Liver (tissue), 9 donors: ENCODE results near the gene PLCB1. TPM values are rescaled to one million over a fixed set of nuclear protein-coding genes. Genes with fewer than 3 reads are reported as not detected.

Source experiments
- DNase-seq: peaks from one replicate; pipeline ENCODE4 v3.0.0-alpha.2; 2017; ENCODE audit warnings: low spot score
- H3K27ac ChIP-seq, 2 donors: one replicate each; pipeline ENCODE4 v1.7.0; 2013; ENCODE audit warnings: inconsistent platforms in 2 of 2, low read length in 2 of 2, control low read depth in 1 of 2, low read depth in 1 of 2, mild to moderate bottlenecking in 1 of 2
- H3K27me3 ChIP-seq, 4 donors: one replicate each; pipeline versions ENCODE4 v1.6.1 to v1.7.0; 2013; ENCODE audit warnings: low read length in 3 of 4, inconsistent platforms in 1 of 4, mild to moderate bottlenecking in 1 of 4, moderate library complexity in 1 of 4; ENCODE audit not compliant: control insufficient read depth in 4 of 4, insufficient read depth in 4 of 4
- H3K36me3 ChIP-seq, 4 donors: one replicate each; pipeline versions ENCODE4 v1.6.1 to v1.7.0; 2013; ENCODE audit warnings: low read length in 3 of 4, mild to moderate bottlenecking in 3 of 4, low read depth in 1 of 4, moderate library complexity in 1 of 4; ENCODE audit not compliant: control insufficient read depth in 4 of 4, insufficient read depth in 3 of 4
- H3K4me1 ChIP-seq, 4 donors: one replicate each; pipeline versions ENCODE4 v1.6.1 to v1.7.0; 2013; ENCODE audit warnings: low read length in 3 of 4, mild to moderate bottlenecking in 3 of 4, moderate library complexity in 1 of 4; ENCODE audit not compliant: control insufficient read depth in 4 of 4, insufficient read depth in 4 of 4
- H3K4me3 ChIP-seq, 3 donors: one replicate each; pipeline versions ENCODE4 v1.6.1 to v1.7.0; 2013; ENCODE audit warnings: low read length in 3 of 3, control low read depth in 1 of 3, low read depth in 1 of 3, mild to moderate bottlenecking in 1 of 3
- H3K9ac ChIP-seq, 2 donors: one replicate each; pipeline ENCODE4 v1.7.0; 2013; ENCODE audit warnings: low read length in 2 of 2, mild to moderate bottlenecking in 2 of 2, moderate library complexity in 2 of 2, control low read depth in 1 of 2, low read depth in 1 of 2
- H3K9me3 ChIP-seq, 4 donors: one replicate each; pipeline versions ENCODE4 v1.6.1 to v1.7.0; 2013; ENCODE audit warnings: low read length in 3 of 4; ENCODE audit not compliant: control insufficient read depth in 4 of 4
- ATF3 ChIP-seq: IDR thresholded peaks from 2 replicates; pipeline ENCODE4 v1.6.1; 2016; ENCODE audit warnings: antibody characterized with exemption
- CTCF ChIP-seq: fragments of 150-350 bp; IDR thresholded peaks from 2 replicates; pipeline ENCODE4 v1.5.1; 2017; ENCODE audit warnings: improper control_type of control experiment, low read depth, low read length; ENCODE audit not compliant: missing input control
- EGR1 ChIP-seq, 2 donors: IDR thresholded peaks; 2 replicates each; pipeline ENCODE4 v1.6.1; 2016 to 2018; ENCODE audit warnings: antibody characterized with exemption in 2 of 2, low read depth in 2 of 2
- FOXA1 ChIP-seq: IDR thresholded peaks from 2 replicates; pipeline ENCODE4 v1.6.1; 2016; ENCODE audit warnings: antibody characterized with exemption
- FOXA2 ChIP-seq: IDR thresholded peaks from 2 replicates; pipeline ENCODE4 v1.6.1; 2016; ENCODE audit warnings: antibody characterized with exemption
- HNF4A ChIP-seq, 2 donors: conservative IDR thresholded peaks; 2 replicates each; pipeline ENCODE4 v1.6.1; 2016; ENCODE audit warnings: antibody characterized with exemption in 2 of 2, mild to moderate bottlenecking in 2 of 2
- HNF4G ChIP-seq: IDR thresholded peaks from 2 replicates; pipeline ENCODE4 v1.6.1; 2016; ENCODE audit warnings: antibody characterized with exemption
- JUND ChIP-seq, 2 donors: IDR thresholded peaks; 2 replicates each; pipeline ENCODE4 v1.6.1; 2016; ENCODE audit warnings: antibody characterized with exemption in 2 of 2
- NR2F2 ChIP-seq: IDR thresholded peaks from 2 replicates; pipeline ENCODE4 v1.6.1; 2016; ENCODE audit warnings: antibody characterized with exemption
- SP1 ChIP-seq: IDR thresholded peaks from 2 replicates; pipeline ENCODE4 v1.6.1; 2018; ENCODE audit warnings: antibody characterized with exemption, mild to moderate bottlenecking
- TAF1 ChIP-seq: conservative IDR thresholded peaks from 2 replicates; pipeline ENCODE4 v1.6.1; 2016; ENCODE audit warnings: antibody characterized with exemption, mild to moderate bottlenecking
- YY1 ChIP-seq: IDR thresholded peaks from 2 replicates; pipeline ENCODE4 v1.6.1; 2016; ENCODE audit warnings: antibody characterized with exemption, mild to moderate bottlenecking
- WGBS: extraction: QIAGEN DNeasy Blood & Tissue Kit; methylation state at CpG from one replicate; pipeline ENCODE4 v1.1.7; 2013; 5-methylcytosine and 5-hydroxymethylcytosine counted together
- polyA plus RNA-seq, 2 donors: library from polyadenylated mRNA; stranded (reverse) in 1 of 2; unstranded in 1 of 2; fragments of 200-250 nt in 1 of 2; fragments of >200 nt in 1 of 2; fragmentation: Nextera tagmentation in 1 of 2; extraction: Ambion mirVana in 1 of 2; gene quantifications; one replicate each; pipeline versions ENCODE4 v1.2.1 to v1.2.3, GENCODE V29; 2013 to 2015
- total RNA-seq, 2 donors: library from RNA; depleted of rRNA; stranded (reverse); fragments of >200 nt; gene quantifications; one replicate each; pipeline ENCODE4 v1.2.3, GENCODE V29; 2014
- TF ChIP-seq, protein P1 (sequence below): IDR thresholded peaks from 2 replicates; pipeline ENCODE4 v1.6.1; 2016; ENCODE audit warnings: antibody characterized with exemption
- TF ChIP-seq, protein P2 (sequence below): IDR thresholded peaks from 2 replicates; pipeline ENCODE4 v1.6.1; 2016; ENCODE audit warnings: antibody characterized with exemption, mild to moderate bottlenecking
- TF ChIP-seq, protein P3 (sequence below): IDR thresholded peaks from 2 replicates; pipeline ENCODE4 v1.6.1; 2016; ENCODE audit warnings: antibody characterized with exemption
- donor health status: healthy.
- donor health status: healthy.
- donor health status: healthy.
- donor health status: healthy.
- donor health status: healthy.

PLCB1 gene
- total and polyA plus RNA-seq, 4 donors = 3.7 to 13.5 (median 5.9) TPM

- 90% methylated on average over 2 of the region's 2 CpGs for WGBS
These were observed 237.2 kb downstream of the PLCB1 start for GRCh38 chr20:8369311-8369710.

DNA sequence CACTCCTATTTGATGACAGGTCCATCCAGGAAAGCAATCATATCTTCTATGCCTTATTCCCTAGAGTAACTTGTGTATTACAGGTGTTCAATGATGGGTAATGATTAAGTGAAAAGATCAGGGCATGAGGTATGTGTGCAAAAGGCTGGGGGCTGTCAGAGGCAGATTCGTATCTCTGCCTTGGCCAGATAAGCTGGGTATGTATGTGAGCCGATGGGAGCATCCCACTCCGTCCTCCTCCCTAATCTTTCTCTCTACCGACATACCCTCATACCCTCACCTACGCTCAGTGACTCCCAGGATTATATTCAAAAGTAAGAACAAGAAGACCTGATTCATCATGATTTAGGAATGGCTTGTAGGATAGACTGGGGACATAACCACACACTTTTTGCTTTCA, 238.7 kb downstream of the PLCB1 start:
- Histone ChIP-seq H3K27me3 (peaks cover 0 to 3% (median 0%) of the 10 kb centered on the region in 4 donors), H3K27ac (no peak overlapping the region), H3K9me3 (no peaks in the 10 kb centered on the region), H3K4me3 (no peak overlapping the region), H3K4me1 (no peaks in the 10 kb centered on the region), H3K36me3 (no peaks in the 10 kb centered on the region), H3K9ac (no peak overlapping the region)
- 92% methylated on average over 5 of the region's 5 CpGs for WGBS
- DNase-seq = no peak
- TF ChIP-seq, protein P1, sequence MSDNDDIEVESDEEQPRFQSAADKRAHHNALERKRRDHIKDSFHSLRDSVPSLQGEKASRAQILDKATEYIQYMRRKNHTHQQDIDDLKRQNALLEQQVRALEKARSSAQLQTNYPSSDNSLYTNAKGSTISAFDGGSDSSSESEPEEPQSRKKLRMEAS = no peak
- TF ChIP-seq EGR1 (IDR thresholded peaks at IDR 0.05; ENCODE audit: low read depth in 2 of 2) (no peak), FOXA1 (no peak), HNF4A (conservative IDR thresholded peaks at IDR 0.05) (no peak), NR2F2 (no peak), CTCF (no peak), SP1 (no peak), HNF4G (no peak)

More at GRCh38 chr20:8369311-8369710, 237.2 kb downstream of the PLCB1 start:
- H3K9ac ChIP-seq = no peak overlapping the region
- no peak for DNase-seq
- no peak overlapping the region for H3K4me3 ChIP-seq
- H3K36me3 ChIP-seq = no peaks in the 10 kb centered on the region
- no peak overlapping the region for H3K27ac ChIP-seq
- H3K27me3 ChIP-seq = peaks cover 0 to 3% (median 0%) of the 10 kb centered on the region in 4 donors
- TF ChIP-seq, protein P2, sequence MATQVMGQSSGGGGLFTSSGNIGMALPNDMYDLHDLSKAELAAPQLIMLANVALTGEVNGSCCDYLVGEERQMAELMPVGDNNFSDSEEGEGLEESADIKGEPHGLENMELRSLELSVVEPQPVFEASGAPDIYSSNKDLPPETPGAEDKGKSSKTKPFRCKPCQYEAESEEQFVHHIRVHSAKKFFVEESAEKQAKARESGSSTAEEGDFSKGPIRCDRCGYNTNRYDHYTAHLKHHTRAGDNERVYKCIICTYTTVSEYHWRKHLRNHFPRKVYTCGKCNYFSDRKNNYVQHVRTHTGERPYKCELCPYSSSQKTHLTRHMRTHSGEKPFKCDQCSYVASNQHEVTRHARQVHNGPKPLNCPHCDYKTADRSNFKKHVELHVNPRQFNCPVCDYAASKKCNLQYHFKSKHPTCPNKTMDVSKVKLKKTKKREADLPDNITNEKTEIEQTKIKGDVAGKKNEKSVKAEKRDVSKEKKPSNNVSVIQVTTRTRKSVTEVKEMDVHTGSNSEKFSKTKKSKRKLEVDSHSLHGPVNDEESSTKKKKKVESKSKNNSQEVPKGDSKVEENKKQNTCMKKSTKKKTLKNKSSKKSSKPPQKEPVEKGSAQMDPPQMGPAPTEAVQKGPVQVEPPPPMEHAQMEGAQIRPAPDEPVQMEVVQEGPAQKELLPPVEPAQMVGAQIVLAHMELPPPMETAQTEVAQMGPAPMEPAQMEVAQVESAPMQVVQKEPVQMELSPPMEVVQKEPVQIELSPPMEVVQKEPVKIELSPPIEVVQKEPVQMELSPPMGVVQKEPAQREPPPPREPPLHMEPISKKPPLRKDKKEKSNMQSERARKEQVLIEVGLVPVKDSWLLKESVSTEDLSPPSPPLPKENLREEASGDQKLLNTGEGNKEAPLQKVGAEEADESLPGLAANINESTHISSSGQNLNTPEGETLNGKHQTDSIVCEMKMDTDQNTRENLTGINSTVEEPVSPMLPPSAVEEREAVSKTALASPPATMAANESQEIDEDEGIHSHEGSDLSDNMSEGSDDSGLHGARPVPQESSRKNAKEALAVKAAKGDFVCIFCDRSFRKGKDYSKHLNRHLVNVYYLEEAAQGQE = no peak
- TF ChIP-seq NR2F2 (no peak), FOXA1 (no peak)
- no peaks in the 10 kb centered on the region for H3K4me1 ChIP-seq
- H3K9me3 ChIP-seq = no peaks in the 10 kb centered on the region

DNA sequence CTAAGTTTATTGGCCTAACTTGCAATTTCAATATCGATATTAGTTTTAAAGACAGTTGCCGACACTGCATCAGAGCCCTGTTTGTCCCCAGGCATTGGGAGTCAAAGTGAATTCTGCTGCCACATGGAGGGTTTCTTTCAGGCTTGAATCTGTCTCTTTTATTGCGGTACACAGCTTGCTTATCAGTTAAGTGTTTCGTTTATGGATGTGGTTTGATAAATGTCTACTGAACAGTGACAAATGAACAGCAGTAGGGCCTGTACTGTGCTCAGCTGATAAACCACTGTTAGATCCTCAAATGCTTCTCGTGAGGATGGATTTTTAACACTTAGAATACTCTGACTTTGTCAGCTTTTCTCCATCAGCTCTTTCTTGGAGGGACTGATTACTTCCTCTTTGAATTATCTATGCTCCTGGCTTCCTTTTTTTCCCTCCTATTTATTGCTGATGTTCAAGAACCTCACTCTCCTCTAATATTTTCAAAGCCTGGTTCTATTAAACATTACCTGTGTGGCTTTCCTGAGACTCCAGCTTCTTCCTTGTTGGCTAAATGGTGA, 240.8 kb downstream of the PLCB1 start:
- Histone ChIP-seq H3K36me3 (no peaks in the 10 kb centered on the region), H3K9me3 (no peaks in the 10 kb centered on the region), H3K9ac (no peak overlapping the region), H3K4me3 (no peak overlapping the region), H3K27ac (no peak overlapping the region), H3K27me3 (peaks cover 0 to 3% (median 0%) of the 10 kb centered on the region in 4 donors), H3K4me1 (no peaks in the 10 kb centered on the region)
- no peak for DNase-seq
- TF ChIP-seq SP1 = no peak
- TF ChIP-seq, protein P2 = no peak
- TF ChIP-seq JUND (IDR thresholded peaks at IDR 0.05) = no peak
- no peak for TF ChIP-seq FOXA2
- TF ChIP-seq, protein P1 = no peak
- TF ChIP-seq, protein P3, sequence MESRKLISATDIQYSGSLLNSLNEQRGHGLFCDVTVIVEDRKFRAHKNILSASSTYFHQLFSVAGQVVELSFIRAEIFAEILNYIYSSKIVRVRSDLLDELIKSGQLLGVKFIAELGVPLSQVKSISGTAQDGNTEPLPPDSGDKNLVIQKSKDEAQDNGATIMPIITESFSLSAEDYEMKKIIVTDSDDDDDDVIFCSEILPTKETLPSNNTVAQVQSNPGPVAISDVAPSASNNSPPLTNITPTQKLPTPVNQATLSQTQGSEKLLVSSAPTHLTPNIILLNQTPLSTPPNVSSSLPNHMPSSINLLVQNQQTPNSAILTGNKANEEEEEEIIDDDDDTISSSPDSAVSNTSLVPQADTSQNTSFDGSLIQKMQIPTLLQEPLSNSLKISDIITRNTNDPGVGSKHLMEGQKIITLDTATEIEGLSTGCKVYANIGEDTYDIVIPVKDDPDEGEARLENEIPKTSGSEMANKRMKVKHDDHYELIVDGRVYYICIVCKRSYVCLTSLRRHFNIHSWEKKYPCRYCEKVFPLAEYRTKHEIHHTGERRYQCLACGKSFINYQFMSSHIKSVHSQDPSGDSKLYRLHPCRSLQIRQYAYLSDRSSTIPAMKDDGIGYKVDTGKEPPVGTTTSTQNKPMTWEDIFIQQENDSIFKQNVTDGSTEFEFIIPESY = no peak
- no peak for TF ChIP-seq TAF1
- TF ChIP-seq YY1 = no peak
- TF ChIP-seq FOXA1 = no peak
- TF ChIP-seq ATF3 = no peak
- WGBS = 71% methylated on average over 5 of the region's 5 CpGs
